Ishikawa (cell line): ENCODE data around the gene RPL22L1.

Source experiments
- CEBPB ChIP-seq: IDR thresholded peaks from 2 replicates; pipeline ENCODE4 v1.6.1; 2012
- CREB1 ChIP-seq: IDR thresholded peaks from 2 replicates; pipeline ENCODE4 v1.6.1; 2012; ENCODE audit warnings: low read depth
- EGR1 ChIP-seq: IDR thresholded peaks from 2 replicates; pipeline ENCODE4 v1.6.1; 2012
- EP300 ChIP-seq: IDR thresholded peaks from 2 replicates; pipeline ENCODE4 v1.6.1; 2012; ENCODE audit warnings: borderline replicate concordance
- FOXM1 ChIP-seq: IDR thresholded peaks from 2 replicates; pipeline ENCODE4 v1.6.1; 2012; ENCODE audit warnings: low read depth, borderline replicate concordance
- MAX ChIP-seq: IDR thresholded peaks from 2 replicates; pipeline ENCODE4 v1.6.1; 2012
- NFIC ChIP-seq: IDR thresholded peaks from 2 replicates; pipeline ENCODE4 v1.6.1; 2012
- RAD21 ChIP-seq: IDR thresholded peaks from 2 replicates; pipeline ENCODE4 v1.6.1; 2012; ENCODE audit warnings: low read depth
- REST ChIP-seq: IDR thresholded peaks from 2 replicates; pipeline ENCODE4 v1.6.1; 2012; ENCODE audit warnings: low read depth, mild to moderate bottlenecking
- TAF1 ChIP-seq: IDR thresholded peaks from 2 replicates; pipeline ENCODE4 v1.6.1; 2012; ENCODE audit warnings: low read depth, mild to moderate bottlenecking
- TCF12 ChIP-seq: IDR thresholded peaks from 2 replicates; pipeline ENCODE4 v1.6.1; 2012; ENCODE audit warnings: low read depth
- TEAD4 ChIP-seq: IDR thresholded peaks from 2 replicates; pipeline ENCODE4 v1.6.1; 2012
- USF1 ChIP-seq: IDR thresholded peaks from 2 replicates; pipeline ENCODE4 v1.6.1; 2012
- YY1 ChIP-seq: IDR thresholded peaks from 2 replicates; pipeline ENCODE4 v1.6.1; 2012; ENCODE audit warnings: low read depth
- ZBTB7A ChIP-seq: IDR thresholded peaks from 2 replicates; pipeline ENCODE4 v1.6.1; 2012; ENCODE audit warnings: low read depth

The RPL22L1 gene

GRCh38 chr3:170910542-170910941 is 40.5 kb upstream of the RPL22L1 start:
- TF ChIP-seq EP300 (no peak), TCF12 (no peak), YY1 (no peak), TEAD4 (no peak), NFIC (no peak), TAF1 (no peak), CEBPB (no peak), CREB1 (no peak), FOXM1 (no peak), EGR1 (no peak), MAX (no peak), USF1 (no peak), RAD21 (no peak), REST (no peak), ZBTB7A (no peak)

- TF ChIP-seq ZBTB7A = no peak
- no peak for TF ChIP-seq REST
- TF ChIP-seq RAD21 = no peak
- TF ChIP-seq FOXM1 = no peak
- no peak for TF ChIP-seq TAF1
- TF ChIP-seq EP300 = no peak
- no peak for TF ChIP-seq EGR1
- no peak for TF ChIP-seq YY1
- TF ChIP-seq TCF12 = no peak
- no peak for TF ChIP-seq NFIC
- TF ChIP-seq CEBPB = no peak
- no peak for TF ChIP-seq MAX
- no peak for TF ChIP-seq USF1
- no peak for TF ChIP-seq CREB1
Observed at GRCh38 chr3:170909129-170909903, 39.3 kb upstream of the RPL22L1 start.

- peak; percentile 61; the same call in 1 of the 2 replicates for TF ChIP-seq EGR1
- peak; percentile 100 for TF ChIP-seq MAX
- TF ChIP-seq TAF1 = 0 out of 2 replicates have a peak, but pooled peaks have one; percentile 38
- peak; percentile 100 for TF ChIP-seq USF1
- TF ChIP-seq FOXM1 = no peak
- TF ChIP-seq TCF12 = peak; percentile 77; the same call in 1 of the 2 replicates
- TF ChIP-seq YY1 = no peak
- TF ChIP-seq TEAD4 = 0 out of 2 replicates have a peak, but pooled peaks have one; percentile 7
Observed at GRCh38 chr3:170908235-170909116, 38.5 kb upstream of the RPL22L1 start, which contains the start of gene EIF5A2. EIF5A2 (minus strand) TSS chr3:170908637; CDS start chr3:170907806, 831 bp downstream.

- TF ChIP-seq USF1 (no peak), REST (no peak), CEBPB (no peak), RAD21 (no peak), EGR1 (no peak), EP300 (no peak), CREB1 (no peak), NFIC (no peak), FOXM1 (no peak), TEAD4 (no peak), TCF12 (no peak), MAX (no peak), YY1 (no peak), ZBTB7A (no peak)
Observed at GRCh38 chr3:170907637-170908234, 37.7 kb upstream of the RPL22L1 start.
